DOHH2 (cell line): ENCODE results near the gene COL13A1.

Source experiments
- EZH2phosphoT487 ChIP-seq: fragments of 200-600 bp; sonication (generic); IDR thresholded peaks from 2 replicates; pipeline ENCODE4 v1.6.1; 2017; ENCODE audit warnings: borderline replicate concordance, mild to moderate bottlenecking, antibody characterized with exemption, low read length, moderate library complexity, mixed read lengths
- TF ChIP-seq, protein P1 (sequence below): fragments of 200-600 bp; sonication (generic); IDR thresholded peaks from one replicate; pipeline ENCODE4 v1.5.1; 2014; ENCODE audit warnings: antibody characterized with exemption, mild to moderate bottlenecking, low read depth, low read length; ENCODE audit not compliant: poor library complexity, severe bottlenecking

DNA sequence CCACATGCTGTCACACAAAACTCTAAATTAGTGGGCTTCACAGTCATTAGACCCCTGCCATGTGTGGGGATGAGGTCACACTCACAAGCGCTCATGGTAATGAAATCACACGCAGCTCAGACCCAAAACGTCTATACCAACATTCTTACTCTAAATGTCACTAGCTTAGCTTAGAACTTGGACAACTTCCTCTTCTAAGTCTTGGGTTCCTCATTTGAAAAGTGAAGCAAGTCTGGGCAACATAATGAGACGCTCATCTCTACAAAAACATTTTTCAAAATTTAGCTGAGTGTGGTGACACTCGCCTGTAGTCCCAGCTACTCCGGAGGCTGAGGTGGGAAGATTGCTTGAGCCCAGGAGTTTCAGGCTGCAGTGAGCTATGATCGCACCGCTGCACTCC lies 158.2 kb downstream of the COL13A1 start:
- TF ChIP-seq, protein P1, sequence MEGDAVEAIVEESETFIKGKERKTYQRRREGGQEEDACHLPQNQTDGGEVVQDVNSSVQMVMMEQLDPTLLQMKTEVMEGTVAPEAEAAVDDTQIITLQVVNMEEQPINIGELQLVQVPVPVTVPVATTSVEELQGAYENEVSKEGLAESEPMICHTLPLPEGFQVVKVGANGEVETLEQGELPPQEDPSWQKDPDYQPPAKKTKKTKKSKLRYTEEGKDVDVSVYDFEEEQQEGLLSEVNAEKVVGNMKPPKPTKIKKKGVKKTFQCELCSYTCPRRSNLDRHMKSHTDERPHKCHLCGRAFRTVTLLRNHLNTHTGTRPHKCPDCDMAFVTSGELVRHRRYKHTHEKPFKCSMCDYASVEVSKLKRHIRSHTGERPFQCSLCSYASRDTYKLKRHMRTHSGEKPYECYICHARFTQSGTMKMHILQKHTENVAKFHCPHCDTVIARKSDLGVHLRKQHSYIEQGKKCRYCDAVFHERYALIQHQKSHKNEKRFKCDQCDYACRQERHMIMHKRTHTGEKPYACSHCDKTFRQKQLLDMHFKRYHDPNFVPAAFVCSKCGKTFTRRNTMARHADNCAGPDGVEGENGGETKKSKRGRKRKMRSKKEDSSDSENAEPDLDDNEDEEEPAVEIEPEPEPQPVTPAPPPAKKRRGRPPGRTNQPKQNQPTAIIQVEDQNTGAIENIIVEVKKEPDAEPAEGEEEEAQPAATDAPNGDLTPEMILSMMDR, result no peak
- TF ChIP-seq EZH2phosphoT487, result no peak
